HG03520 (cell line): ENCODE measurements around the gene HPF1.
"Not testable (repeated sequence)": the region's sequence is repeated elsewhere in the genome, so short reads cannot be mapped to it uniquely, and the experiment has no call there.

Source experiments
- ATAC-seq: cut with Tn5 transposase; IDR thresholded peaks from one replicate; pipeline ENCODE4 v1.9.1; 2021; ENCODE audit warnings: mild to moderate bottlenecking, moderate library complexity; ENCODE audit not compliant: unreplicated experiment

Gene HPF1

DNA sequence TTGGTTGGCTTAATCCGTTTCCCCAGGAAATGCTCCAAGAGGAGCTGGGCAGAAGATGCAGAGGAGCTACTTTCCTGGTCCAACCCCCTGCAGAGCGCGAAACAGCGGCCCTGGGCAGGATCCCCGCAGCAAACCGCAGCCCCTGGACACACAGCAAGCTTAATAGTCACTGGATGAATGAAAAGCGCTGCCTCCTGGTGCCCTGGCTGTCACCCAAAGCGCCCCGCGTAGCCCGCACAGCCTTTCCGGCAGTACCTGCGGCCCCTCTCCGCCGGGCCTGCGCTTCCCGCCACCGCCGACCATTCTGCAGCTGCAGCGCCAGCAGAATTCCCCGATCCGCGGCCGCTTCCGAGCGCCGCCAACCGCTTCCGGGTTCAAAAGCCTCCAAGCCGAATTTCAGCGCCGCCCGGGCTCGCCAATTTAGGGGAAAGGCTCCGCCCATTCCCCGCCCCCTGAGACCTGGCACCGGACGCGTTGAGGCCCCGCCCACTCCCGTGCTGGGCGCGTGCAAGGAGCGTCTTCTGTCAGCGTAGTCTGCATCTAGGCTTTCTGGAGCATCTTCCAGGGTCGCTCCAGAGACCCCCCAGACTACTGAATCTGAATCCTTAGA is at the start of gene HPF1:
HPF1 (minus strand) TSS at position 370 of the 610 bp plus-strand sequence; CDS start at position 303, 67 bp downstream.
- peak; percentile 91 for ATAC-seq

DNA sequence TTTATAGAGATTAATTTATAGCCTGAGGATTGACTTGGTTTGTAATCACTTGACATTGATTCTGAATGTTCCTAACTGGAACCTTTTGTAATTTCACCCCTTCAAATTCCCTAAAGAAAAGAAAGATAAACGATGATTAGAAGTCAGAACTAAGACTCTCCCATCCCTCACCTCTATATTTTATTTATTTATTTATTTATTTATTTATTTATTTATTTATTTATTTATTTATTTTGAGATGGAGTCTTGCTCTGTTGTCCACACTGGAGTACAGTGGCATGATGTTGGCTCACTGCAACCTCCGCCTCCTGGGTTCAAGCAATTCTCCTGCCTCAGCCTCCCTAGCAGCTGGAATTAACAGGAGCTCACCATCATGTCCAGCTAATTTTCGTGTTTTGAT is 49.0 kb upstream of the HPF1 start:
- not testable (repeated sequence) for ATAC-seq

DNA sequence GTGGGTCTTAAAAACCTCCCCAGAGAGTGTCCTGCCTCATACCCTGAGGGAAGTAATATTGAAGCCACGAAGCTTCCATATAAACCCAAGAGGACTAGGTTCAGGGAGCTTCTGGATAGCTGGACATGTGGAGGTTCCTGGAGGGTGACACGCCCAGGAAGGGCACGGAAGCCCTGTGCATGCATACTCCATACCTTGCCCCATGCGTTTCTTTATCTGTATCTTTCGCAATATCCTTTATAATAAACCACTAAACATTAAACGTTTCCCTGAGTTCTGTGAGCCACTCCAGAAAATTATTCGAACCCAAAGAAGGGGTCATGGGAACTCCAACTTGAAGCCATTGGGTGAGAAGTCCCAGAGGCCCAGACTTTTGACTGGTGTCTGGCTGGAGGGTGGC is 45.7 kb upstream of the HPF1 start:
- no peak for ATAC-seq

DNA sequence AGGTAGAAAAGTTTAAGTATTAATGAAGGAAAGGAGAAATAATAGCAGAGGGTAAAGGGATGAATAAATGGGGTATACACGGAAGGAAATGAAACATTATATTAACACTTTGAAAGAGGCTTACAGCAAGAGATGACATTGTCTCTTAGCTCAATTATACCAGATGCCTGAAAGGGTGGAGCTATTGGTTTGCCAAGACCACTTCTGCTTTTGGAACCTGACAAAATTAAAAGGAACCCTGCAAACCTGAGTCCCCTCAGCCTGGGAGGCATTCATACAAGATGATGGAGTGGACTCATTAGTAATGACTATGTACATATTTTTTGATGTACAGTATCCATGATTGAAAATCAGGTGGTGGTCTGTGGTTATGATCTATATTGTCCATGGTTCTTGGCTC is 45.1 kb upstream of the HPF1 start:
- no peak for ATAC-seq

DNA sequence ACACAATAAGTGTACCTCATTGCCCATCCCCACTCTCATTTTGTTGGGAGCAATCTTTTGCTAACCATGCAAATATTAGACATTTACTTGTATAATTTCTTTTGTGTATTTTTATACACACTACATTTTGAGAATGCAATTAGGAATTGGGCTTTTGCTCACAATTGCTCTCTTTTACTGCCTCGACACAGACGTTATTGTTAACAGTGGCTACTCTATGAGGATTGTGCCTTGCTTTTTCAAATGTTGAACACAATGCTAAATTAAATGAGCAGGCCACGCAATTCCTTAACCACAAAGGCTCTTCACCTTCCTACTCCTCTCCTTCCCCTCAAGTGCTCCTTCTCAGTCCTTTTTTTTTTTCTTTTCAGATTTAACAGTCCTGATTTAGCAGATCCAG is 42.8 kb upstream of the HPF1 start:
- no peak for ATAC-seq

- no peak for ATAC-seq
These were observed 41.5 kb upstream of the HPF1 start for GRCh38 chr4:169799260-169799659.

GRCh38 chr4:169795585-169795984 is 37.8 kb upstream of the HPF1 start:
- no peak for ATAC-seq

DNA sequence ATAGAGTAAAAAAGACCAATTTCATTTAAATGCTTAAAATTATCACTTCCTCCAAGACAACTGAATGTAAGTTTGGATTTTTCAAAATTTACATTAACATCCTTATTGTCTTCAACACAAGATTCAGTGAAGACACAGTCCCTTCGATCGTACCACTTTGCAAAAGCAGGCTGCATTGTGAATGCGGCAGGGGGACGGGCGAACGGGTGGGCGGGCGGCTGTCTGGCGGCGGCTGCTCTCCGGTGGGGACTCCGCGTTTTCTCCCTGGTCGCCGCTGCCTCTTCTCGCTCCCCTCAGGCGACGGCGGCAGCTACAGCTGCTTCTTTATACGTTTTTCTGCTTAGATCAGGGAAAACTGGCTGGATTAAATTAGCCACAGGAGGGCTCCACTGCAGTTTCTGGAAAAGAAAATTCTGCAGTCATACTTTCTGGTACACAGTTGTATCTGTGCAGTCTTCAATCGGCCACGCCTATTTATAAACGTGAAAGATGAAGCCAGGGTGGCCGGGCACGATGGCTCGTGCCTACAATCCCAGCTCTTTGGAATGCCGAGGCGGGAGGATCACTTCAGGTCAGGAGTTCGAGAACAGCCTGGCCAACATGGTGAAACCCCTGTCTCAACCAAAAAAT is 33.9 kb upstream of the HPF1 start:
- ATAC-seq = no peak

DNA sequence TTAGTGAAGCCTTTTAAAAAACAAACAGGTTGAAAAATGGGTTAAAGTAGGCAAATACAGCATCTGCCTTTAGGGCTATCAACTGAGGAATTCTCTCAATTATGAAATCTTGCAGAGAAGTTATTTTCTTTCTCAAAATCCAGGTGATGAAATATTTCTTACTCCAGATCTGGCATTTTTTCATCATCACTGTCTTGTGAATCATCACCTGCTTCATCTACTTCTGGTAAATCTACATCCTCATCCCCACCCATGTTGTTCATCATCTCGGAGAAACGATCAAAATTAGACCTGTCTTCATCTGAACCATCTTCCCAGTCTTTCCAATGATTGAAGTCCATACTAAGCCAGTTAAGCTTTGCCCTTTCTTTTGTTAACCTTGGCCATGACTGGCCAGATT is 33.3 kb upstream of the HPF1 start:
- ATAC-seq = no peak

DNA sequence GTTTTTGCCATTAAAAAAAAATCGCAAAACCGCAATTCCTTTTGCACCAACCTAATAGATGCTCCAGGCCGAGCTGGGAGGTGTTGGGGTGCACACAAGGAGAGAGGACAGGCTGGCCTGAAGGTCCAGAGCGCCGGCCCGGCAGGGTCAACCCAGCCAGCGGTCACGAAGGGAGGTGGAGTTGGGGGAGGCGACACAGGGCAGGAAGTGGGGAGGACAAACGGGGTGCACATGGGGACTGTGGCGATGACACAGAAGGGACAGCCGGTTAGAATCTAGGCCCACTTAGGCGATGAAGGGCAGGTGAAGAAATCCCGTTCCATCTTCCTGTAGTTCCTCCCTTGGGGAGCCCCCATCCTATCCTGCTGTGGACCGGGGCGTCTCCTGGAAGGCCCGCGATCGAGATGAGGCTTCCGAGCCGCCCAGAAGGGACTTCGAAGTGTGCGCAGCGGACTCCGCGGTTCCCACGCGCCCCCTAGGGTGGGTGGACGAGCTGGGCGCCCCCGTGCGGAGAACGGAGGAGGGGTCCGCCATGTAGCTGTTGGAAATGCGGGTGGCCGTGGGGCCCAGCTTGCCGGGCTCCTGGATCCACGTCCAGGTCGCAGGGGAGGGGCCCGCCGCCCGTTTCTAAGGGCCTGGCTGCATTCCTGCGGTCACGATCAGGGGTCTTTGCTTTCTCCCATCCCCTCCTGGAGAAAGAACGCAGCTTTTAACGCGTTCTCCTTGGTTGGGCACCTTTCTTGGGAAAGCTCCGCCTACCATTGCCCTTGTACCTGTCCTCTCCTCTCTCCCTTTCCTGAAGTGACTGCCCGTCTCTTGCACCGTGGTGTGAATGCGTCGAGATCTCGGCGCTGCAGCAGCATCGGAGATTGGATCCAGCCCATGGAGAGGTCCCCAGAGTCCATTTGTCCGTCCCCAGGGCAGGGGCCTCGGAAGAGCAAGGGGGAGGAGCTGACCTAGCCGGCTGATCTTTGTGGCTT is 17.0 kb upstream of the HPF1 start:
- ATAC-seq = no peak

- ATAC-seq = no peak
These were observed 16.1 kb upstream of the HPF1 start for GRCh38 chr4:169773889-169774288.

DNA sequence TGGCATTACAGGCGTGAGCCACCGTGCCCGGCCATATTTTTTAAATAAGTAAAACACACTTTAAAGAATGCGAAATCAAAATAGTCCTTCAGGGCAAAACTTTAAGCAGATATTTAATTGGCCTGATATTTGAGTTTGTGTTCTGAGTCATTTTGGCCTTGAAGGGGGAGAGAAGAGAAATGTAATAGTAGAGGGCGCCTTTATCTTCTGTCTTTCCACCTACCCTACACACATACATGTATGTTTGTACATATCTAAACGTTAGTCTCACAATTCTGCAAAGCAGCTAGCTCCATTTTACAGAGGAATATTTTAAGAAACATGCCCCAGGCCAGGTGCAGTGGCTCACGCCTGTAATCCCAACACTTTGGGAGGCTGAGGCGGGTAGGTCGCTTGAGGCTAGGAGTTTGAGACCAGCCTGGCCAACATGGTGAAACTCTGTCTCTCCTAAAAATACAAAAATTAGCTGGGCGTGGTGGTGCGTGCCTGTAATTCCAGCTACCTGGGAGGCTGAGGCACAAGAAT is 13.9 kb upstream of the HPF1 start:
- not testable (repeated sequence) for ATAC-seq

DNA sequence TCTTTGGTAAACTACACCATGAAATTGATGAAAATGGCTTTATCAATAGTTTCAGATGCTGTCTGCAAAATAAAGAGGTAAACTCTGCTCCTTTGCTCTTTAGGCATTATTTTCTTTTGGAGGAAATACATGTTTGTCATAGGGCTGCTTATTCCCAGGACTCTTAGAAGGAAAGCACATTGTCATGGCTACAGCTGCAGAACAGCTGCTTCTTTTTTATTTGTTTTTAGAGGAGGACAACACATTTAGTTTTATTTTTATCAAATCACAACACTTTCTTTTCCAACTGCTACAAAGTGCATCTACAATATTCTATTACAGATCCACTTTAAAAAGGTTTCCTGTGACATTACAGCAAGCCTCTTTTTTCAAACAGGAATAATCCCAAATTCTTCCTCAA is 12.7 kb upstream of the HPF1 start:
- no peak for ATAC-seq

DNA sequence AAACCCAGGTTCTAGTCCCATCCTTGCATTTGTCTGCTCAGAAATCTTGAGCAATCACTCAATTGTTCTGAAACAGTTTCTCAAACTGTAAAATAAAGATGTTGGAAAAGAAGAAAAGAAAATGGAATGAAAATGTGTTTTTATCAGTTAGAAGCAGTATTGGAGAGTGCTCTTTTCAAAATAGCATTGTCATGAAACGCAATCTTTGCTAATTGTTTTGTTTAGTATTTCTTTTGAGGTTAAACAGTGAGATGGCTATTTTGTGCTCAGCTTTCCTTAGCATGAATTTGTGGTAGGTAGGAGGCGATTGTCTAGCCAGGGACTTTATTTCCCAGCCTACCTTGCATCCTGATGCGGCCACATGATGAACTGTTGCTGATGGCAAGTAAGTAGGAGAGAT is 10.6 kb upstream of the HPF1 start:
- no peak for ATAC-seq

- ATAC-seq = no peak
These were observed 9.0 kb upstream of the HPF1 start for GRCh38 chr4:169766741-169767140.

- no peak for ATAC-seq
These were observed 8.1 kb upstream of the HPF1 start for GRCh38 chr4:169765835-169766234.

DNA sequence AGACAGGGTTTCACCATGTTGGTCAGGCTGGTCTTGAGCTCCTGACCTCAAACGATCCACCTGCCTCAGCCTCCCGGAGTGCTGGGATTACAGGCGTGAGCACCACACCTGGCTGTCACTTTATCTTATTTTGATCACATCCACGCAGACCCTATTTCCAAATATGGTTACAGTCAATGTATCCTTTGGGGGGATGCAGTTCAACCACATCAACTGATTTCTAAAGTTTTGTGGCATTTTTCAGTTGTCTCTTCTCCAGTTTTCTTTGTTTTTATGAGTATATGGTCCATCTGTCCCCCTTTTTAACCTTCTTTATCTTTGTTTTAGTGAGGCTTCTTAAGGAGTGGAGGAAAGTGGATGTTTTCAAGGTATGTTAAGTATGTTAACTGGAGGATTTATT is 4.1 kb upstream of the HPF1 start:
- ATAC-seq = no peak

DNA sequence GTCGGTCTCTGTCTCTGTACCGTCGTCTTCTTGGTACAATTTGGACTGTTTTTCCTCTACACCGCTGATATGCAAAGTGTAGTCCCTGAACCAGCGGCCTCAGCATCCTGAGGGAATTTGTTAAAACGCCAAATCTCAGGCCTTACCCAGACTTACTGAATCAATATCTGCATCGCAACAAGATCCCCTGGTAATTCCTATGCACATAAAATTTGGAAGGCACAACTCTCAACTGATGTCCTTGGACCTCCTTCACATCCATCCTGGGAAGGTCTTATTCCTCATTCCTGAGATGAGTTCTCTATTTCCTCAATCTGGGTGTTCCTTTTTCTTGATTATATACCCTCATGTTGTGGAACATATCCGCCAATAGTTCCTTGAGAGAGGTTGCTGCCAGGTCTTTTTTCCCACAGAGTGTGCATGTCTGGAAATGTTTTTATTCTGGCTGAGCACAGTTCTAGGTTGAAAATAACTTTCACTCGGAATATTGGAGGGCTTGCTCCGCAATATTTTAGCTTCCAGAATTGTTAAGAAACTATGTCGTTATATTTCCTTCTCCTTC is 738 bp upstream of the HPF1 start:
- no peak for ATAC-seq

GRCh38 chr4:169756971-169757574 is 671 bp downstream of the HPF1 start:
- ATAC-seq = peak; percentile 18

DNA sequence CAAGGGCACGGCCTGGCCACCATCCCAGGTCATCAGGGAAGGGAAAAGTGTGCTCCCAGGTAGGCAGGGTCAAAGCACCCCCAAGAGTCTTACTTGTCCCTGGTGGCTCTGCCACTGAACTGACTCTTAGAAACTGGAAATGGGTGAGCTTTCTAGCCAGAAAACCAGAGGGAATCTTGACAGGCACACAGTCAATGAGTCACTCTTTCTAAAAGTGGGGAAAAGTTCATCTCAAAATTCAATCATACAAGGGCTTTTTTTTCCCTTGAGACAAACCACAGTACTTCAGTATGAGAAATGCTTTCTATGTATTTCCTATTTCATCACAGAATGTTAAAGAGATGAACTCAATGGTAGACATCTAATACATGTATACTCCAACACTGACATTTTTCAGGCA is 12.5 kb downstream of the HPF1 start:
- no peak for ATAC-seq

DNA sequence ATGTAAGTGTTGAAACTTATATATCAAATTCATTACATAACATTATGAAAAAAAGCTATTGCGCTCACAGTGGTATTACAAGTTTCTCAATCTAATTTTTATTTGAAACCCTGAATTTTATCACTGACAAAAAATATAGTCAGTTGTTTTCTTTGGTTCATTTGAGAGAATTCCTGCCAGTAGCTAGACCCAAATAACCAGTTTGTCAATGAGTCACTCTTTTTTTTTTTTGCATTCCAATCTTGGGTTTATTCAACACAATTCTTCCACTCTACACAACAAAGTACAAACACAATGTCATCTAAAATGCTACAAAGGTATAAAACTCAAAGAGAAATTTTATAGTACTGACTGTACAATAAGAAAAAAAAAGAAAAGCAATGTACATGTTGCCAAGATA is 13.1 kb downstream of the HPF1 start:
- no peak for ATAC-seq
